Right ventricle myocardium superior (tissue), 1 donor: ENCODE results near the gene NAT16. TPM values are rescaled to one million over a fixed set of nuclear protein-coding genes. Genes with fewer than 3 reads are reported as not detected.
"Not testable (repeated sequence)": the region's sequence is repeated elsewhere in the genome, so short reads cannot be mapped to it uniquely, and the experiment has no call there.

ENCODE experiments used
- ATAC-seq: fragments of 200-7000 bp; cut with Tn5 transposase; one replicate; pipeline ENCODE4 v1.9.1; 2020; ENCODE audit warnings: mild to moderate bottlenecking; ENCODE audit not compliant: poor library complexity
- DNase-seq: peaks from one replicate; pipeline ENCODE4 v3.0.0-alpha.2; 2020
- intact Hi-C: fragments of 100-400 bp; cut with DNase I; formaldehyde crosslinking; loops from one replicate; pipeline ENCODE4 v1.11.2; 2022
- total RNA-seq: library from RNA; stranded (reverse); fragmentation: NEBNext Ultra II Directional; extraction: Animal tissue kit (Norgen Biotek cat#: 25700); gene quantifications from one replicate; pipeline ENCODE4 v1.2.1, GENCODE V29; 2021
- donor health status: DM: no; HTN: yes; CAD: no; lungs with severe emphysema.

The NAT16 gene
- total RNA-seq, 1 donor from 2014 or later, result not detected

- ATAC-seq, result no peak
- no peak for DNase-seq
- intact Hi-C loops, result loop anchor here (5.0 kb wide), 1 partner anchor 142 kb away; no protein-coding TSS in a partner anchor
Observed at GRCh38 chr7:101140339-101140699, 39.8 kb downstream of the NAT16 start.

GRCh38 chr7:101138213-101138870 lies 41.8 kb downstream of the NAT16 start:
- DNase-seq (peak; percentile 73), ATAC-seq (peak; percentile 90)
- intact Hi-C loops, result loop anchor here (10.0 kb wide), 1 partner anchor 244 kb away; the partner anchor contains the start of gene ACHE

- peak; percentile 34 for ATAC-seq
- no peak for DNase-seq
- intact Hi-C loops, result loop anchor here (2.0 to 10.0 kb wide), 2 partner anchors 43 to 243 kb away; partner anchors contain the start of gene ACHE
Observed at GRCh38 chr7:101137651-101138212, 42.4 kb downstream of the NAT16 start.

- no peak for DNase-seq
- intact Hi-C loops, result loop anchor here (10.0 kb wide), 1 partner anchor 240 kb away; the partner anchor contains the start of gene ACHE
- no peak for ATAC-seq
Observed at GRCh38 chr7:101134399-101134980, 45.6 kb downstream of the NAT16 start.

- DNase-seq (no peak), ATAC-seq (no peak)
- intact Hi-C loops, result loop anchor here (10.0 kb wide), 1 partner anchor 239 kb away; the partner anchor contains the start of gene ACHE
Observed at GRCh38 chr7:101133621-101134398, 46.3 kb downstream of the NAT16 start.

- not testable (repeated sequence) for ATAC-seq, DNase-seq
- intact Hi-C loops, result loop anchor here (10.0 kb wide), 1 partner anchor 238 kb away; the partner anchor contains the start of gene ACHE
Observed at GRCh38 chr7:101132626-101133600, 47.2 kb downstream of the NAT16 start.

GRCh38 chr7:101129603-101130117 lies 50.4 kb downstream of the NAT16 start:
- intact Hi-C loops, result loop anchor here (10.0 kb wide), 1 partner anchor 235 kb away; the partner anchor contains the start of gene ACHE
- no peak for ATAC-seq
- no peak for DNase-seq

- intact Hi-C loops, result no loop called here
Observed at GRCh38 chr7:101128040-101128834, 51.9 kb downstream of the NAT16 start.

GRCh38 chr7:101127460-101128039 lies 52.5 kb downstream of the NAT16 start:
- intact Hi-C loops, result no loop called here
- no peak for DNase-seq
- ATAC-seq, result no peak

More at GRCh38 chr7:101128040-101128834, 51.9 kb downstream of the NAT16 start:
- no peak for DNase-seq
- ATAC-seq, result no peak

GRCh38 chr7:101126651-101127459 lies 53.2 kb downstream of the NAT16 start, which contains the start of gene SERPINE1:
TSS of gene SERPINE1 (plus strand) at chr7:101127104. CDS start at chr7:101128394, 1,290 bp downstream.
- ATAC-seq (peak; percentile 88), DNase-seq (peak; percentile 88)
- intact Hi-C loops, result no loop called here

GRCh38 chr7:101125989-101126650 lies 54.0 kb downstream of the NAT16 start:
- intact Hi-C loops, result no loop called here
- peak; percentile 54 for ATAC-seq
- peak; percentile 80 for DNase-seq

GRCh38 chr7:101124376-101125056 lies 55.6 kb downstream of the NAT16 start:
- DNase-seq (no peak), ATAC-seq (no peak)
- intact Hi-C loops, result no loop called here

GRCh38 chr7:101123703-101124068 lies 56.4 kb downstream of the NAT16 start:
- intact Hi-C loops, result no loop called here
- no peak for DNase-seq
- no peak for ATAC-seq

GRCh38 chr7:101122933-101123702 lies 57.0 kb downstream of the NAT16 start:
- intact Hi-C loops, result no loop called here
- no peak for DNase-seq
- no peak for ATAC-seq
